ENCODE data around the gene SUN2.

DNA sequence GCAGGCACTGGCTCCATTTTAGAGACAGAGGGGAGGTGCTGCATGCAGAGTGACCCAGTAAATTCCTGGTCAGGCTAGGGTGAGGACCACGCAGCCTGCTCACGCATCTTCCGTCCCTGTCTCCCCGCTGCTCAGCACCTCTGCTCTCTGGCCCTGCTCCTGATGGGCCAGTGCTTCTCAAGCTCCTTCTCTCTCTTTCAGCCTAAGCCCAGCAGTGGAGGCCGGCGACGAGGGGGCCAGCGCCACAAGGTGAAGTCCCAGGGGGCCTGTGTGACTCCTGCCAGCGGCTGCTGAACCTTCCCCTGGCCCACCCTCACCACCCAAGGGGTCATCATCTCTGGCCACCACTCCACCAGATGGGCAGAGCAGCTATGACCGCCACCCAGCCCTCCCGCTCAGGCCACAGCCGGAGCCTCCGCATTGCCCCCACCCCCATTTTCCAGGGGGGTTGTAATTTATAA is 25.4 kb downstream of the SUN2 start:
- no peak for TF ChIP-seq MTF2 (CRISPR knock-in tag; IDR thresholded peaks at IDR 0.05; ENCODE audit: borderline replicate concordance)
- TF ChIP-seq, protein P1, sequence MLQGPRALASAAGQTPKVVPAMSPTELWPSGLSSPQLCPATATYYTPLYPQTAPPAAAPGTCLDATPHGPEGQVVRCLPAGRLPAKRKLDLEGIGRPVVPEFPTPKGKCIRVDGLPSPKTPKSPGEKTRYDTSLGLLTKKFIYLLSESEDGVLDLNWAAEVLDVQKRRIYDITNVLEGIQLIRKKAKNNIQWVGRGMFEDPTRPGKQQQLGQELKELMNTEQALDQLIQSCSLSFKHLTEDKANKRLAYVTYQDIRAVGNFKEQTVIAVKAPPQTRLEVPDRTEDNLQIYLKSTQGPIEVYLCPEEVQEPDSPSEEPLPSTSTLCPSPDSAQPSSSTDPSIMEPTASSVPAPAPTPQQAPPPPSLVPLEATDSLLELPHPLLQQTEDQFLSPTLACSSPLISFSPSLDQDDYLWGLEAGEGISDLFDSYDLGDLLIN (CRISPR knock-in tag; IDR thresholded peaks at IDR 0.05; ENCODE audit: borderline replicate concordance) = no peak
- TF ChIP-seq CTCF (CRISPR knock-in tag; IDR thresholded peaks at IDR 0.05) = no peak
- no peak for TF ChIP-seq PHF8 (CRISPR knock-in tag; IDR thresholded peaks at IDR 0.05)
- TF ChIP-seq ZNF605 (CRISPR knock-in tag; IDR thresholded peaks at IDR 0.05) = no peak
- TF ChIP-seq, protein P2, sequence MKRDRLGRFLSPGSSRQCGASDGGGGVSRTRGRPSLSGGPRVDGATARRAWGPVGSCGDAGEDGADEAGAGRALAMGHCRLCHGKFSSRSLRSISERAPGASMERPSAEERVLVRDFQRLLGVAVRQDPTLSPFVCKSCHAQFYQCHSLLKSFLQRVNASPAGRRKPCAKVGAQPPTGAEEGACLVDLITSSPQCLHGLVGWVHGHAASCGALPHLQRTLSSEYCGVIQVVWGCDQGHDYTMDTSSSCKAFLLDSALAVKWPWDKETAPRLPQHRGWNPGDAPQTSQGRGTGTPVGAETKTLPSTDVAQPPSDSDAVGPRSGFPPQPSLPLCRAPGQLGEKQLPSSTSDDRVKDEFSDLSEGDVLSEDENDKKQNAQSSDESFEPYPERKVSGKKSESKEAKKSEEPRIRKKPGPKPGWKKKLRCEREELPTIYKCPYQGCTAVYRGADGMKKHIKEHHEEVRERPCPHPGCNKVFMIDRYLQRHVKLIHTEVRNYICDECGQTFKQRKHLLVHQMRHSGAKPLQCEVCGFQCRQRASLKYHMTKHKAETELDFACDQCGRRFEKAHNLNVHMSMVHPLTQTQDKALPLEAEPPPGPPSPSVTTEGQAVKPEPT (CRISPR knock-in tag; IDR thresholded peaks at IDR 0.05; ENCODE audit: low read depth) = no peak
- TF ChIP-seq KLF9 (CRISPR knock-in tag; IDR thresholded peaks at IDR 0.05; ENCODE audit: low read depth) = no peak
- no peak for TF ChIP-seq POLR2AphosphoS5 (IDR thresholded peaks at IDR 0.05; ENCODE audit: low read depth, low read length)
- TF ChIP-seq, protein P3, sequence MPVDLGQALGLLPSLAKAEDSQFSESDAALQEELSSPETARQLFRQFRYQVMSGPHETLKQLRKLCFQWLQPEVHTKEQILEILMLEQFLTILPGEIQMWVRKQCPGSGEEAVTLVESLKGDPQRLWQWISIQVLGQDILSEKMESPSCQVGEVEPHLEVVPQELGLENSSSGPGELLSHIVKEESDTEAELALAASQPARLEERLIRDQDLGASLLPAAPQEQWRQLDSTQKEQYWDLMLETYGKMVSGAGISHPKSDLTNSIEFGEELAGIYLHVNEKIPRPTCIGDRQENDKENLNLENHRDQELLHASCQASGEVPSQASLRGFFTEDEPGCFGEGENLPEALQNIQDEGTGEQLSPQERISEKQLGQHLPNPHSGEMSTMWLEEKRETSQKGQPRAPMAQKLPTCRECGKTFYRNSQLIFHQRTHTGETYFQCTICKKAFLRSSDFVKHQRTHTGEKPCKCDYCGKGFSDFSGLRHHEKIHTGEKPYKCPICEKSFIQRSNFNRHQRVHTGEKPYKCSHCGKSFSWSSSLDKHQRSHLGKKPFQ (CRISPR knock-in tag; IDR thresholded peaks at IDR 0.05; ENCODE audit: insufficient replicate concordance) = no peak
- TF ChIP-seq ATF2 (CRISPR knock-in tag; IDR thresholded peaks at IDR 0.05) = no peak
- TF ChIP-seq HNF4G (IDR thresholded peaks at IDR 0.05; ENCODE audit: borderline replicate concordance, low read depth, low read length) = no peak
- TF ChIP-seq HNF4G (CRISPR knock-in tag; IDR thresholded peaks at IDR 0.05; ENCODE audit: borderline replicate concordance, low read depth) = no peak

Data from HepG2 (cell line).